ENCODE data around the gene MCF2L. TPM values are rescaled to one million over a fixed set of nuclear protein-coding genes. Genes with fewer than 3 reads are reported as not detected.
"Not testable (repeated sequence)": the region's sequence is repeated elsewhere in the genome, so short reads cannot be mapped to it uniquely, and the experiment has no call there.

Gene MCF2L
- total RNA-seq, 1 donor from 2014 or later, result 5.6 TPM

DNA sequence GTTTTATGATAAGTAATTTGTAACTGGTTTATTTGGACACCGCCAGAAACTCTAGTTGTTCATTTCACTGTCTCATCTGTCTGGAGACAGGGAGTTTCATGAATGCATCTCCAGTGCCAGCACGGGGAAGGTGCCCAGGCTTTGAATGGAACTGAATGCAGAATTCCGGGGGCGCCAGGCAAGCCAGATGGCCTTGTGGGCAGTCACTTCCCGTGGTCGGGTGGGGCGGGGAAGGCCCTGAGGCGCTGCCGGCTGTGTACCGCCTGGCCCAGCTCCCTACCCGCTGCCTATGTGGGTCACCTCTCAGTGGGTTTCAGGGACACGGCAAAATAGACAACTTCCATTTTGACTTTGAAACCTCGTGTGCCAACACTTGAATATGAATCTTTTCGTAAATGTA is 28.8 kb upstream of the MCF2L start:
- no peak for DNase-seq (ENCODE audit: extremely low spot score, unreplicated experiment)
- TF ChIP-seq CTCF (IDR thresholded peaks at IDR 0.05), result no peak
- peaks cover 17% of the 10 kb centered on the region for H3K27me3 Mint-ChIP-seq (ENCODE audit: unreplicated experiment)
- no peaks in the 10 kb centered on the region for H3K36me3 Mint-ChIP-seq (ENCODE audit: unreplicated experiment)
- no peaks in the 10 kb centered on the region for H3K9me3 Mint-ChIP-seq (ENCODE audit: unreplicated experiment)
- no peak overlapping the region for H3K27ac Mint-ChIP-seq (ENCODE audit: unreplicated experiment)
- peaks cover 8% of the 10 kb centered on the region for H3K4me1 Mint-ChIP-seq (ENCODE audit: unreplicated experiment)
- H3K4me3 Mint-ChIP-seq (ENCODE audit: unreplicated experiment), result no peak overlapping the region

DNA sequence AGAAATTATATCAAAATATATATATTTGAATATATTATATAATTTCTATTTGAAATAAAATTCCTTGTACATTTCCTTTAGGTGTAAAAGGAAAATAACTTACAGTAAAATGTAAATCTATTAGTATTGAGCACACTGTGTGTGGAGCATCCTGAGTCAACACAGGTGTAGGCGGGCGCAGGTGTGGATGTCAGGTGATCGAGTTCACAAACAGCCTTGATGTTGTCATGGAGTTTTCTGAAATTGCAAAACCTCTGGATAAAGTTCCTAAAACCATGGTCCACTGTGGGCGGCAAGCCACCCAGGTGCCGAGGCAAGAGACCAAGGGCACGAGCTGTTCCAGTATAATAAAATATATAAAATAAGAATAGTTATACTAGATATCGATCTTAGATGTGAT is 27.7 kb upstream of the MCF2L start:
- Mint-ChIP-seq H3K4me3 (ENCODE audit: unreplicated experiment) (no peak overlapping the region), H3K27me3 (ENCODE audit: unreplicated experiment) (peaks cover 25% of the 10 kb centered on the region), H3K4me1 (ENCODE audit: unreplicated experiment) (peaks cover 8% of the 10 kb centered on the region), H3K27ac (ENCODE audit: unreplicated experiment) (no peak overlapping the region), H3K36me3 (ENCODE audit: unreplicated experiment) (no peaks in the 10 kb centered on the region), H3K9me3 (ENCODE audit: unreplicated experiment) (no peaks in the 10 kb centered on the region)
- TF ChIP-seq CTCF (IDR thresholded peaks at IDR 0.05), result no peak
- peak; percentile 38 for DNase-seq (ENCODE audit: extremely low spot score, unreplicated experiment)

GRCh38 chr13:112941765-112942164 is 27.2 kb upstream of the MCF2L start:
- not testable (repeated sequence) for DNase-seq (ENCODE audit: extremely low spot score, unreplicated experiment); H3K9me3 Mint-ChIP-seq (ENCODE audit: unreplicated experiment); H3K36me3 Mint-ChIP-seq (ENCODE audit: unreplicated experiment); H3K4me3 Mint-ChIP-seq (ENCODE audit: unreplicated experiment); H3K4me1 Mint-ChIP-seq (ENCODE audit: unreplicated experiment); H3K27ac Mint-ChIP-seq (ENCODE audit: unreplicated experiment)
- H3K27me3 Mint-ChIP-seq (ENCODE audit: unreplicated experiment), result peaks cover 29% of the 10 kb centered on the region

DNA sequence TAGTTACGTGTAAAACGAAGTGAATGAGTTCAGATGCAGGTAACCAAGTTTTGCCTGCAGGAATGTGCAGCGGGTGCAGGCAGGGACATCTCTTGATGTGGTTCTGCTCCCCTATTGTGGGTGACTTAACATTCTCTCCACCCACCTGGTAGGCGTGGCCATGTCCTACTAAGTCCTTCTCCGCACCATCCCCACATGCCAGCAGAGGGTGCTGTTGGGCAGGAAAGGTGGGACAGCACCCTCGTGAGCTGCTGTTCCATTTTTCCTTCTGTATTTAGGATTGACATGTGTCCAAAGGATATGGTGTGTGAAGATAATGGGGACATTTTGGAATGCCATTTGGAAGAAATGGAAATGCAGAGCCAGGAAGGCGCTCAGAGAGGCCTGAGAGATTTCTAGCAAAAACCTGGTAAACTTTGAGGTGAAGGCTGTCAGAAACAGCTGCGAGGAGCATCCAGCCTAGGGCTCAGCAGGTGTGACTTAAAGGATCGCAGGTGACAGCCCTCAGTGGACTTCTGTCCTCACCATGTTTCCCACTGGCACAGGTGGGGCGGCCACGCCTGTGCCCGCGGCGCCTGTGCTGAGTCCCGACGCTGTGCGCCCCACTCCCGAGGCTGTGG is 26.2 kb upstream of the MCF2L start:
- H3K9me3 Mint-ChIP-seq (ENCODE audit: unreplicated experiment), result no peaks in the 10 kb centered on the region
- H3K27ac Mint-ChIP-seq (ENCODE audit: unreplicated experiment), result peak overlapping the region; percentile 16
- peak; percentile 97 for TF ChIP-seq CTCF (IDR thresholded peaks at IDR 0.05)
- peaks cover 8% of the 10 kb centered on the region for H3K4me1 Mint-ChIP-seq (ENCODE audit: unreplicated experiment)
- H3K4me3 Mint-ChIP-seq (ENCODE audit: unreplicated experiment), result peak overlapping the region; percentile 78
- H3K36me3 Mint-ChIP-seq (ENCODE audit: unreplicated experiment), result no peaks in the 10 kb centered on the region
- DNase-seq (ENCODE audit: extremely low spot score, unreplicated experiment), result peak; percentile 97
- H3K27me3 Mint-ChIP-seq (ENCODE audit: unreplicated experiment), result peaks cover 30% of the 10 kb centered on the region

GRCh38 chr13:112943309-112944125 is 25.5 kb upstream of the MCF2L start:
- DNase-seq (ENCODE audit: extremely low spot score, unreplicated experiment), result no peak
- TF ChIP-seq CTCF (IDR thresholded peaks at IDR 0.05), result no peak
- Mint-ChIP-seq H3K36me3 (ENCODE audit: unreplicated experiment) (no peaks in the 10 kb centered on the region), H3K27me3 (ENCODE audit: unreplicated experiment) (peaks cover 37% of the 10 kb centered on the region), H3K4me3 (ENCODE audit: unreplicated experiment) (peak overlapping the region; percentile 77), H3K27ac (ENCODE audit: unreplicated experiment) (no peak overlapping the region), H3K4me1 (ENCODE audit: unreplicated experiment) (peaks cover 8% of the 10 kb centered on the region), H3K9me3 (ENCODE audit: unreplicated experiment) (no peaks in the 10 kb centered on the region)

Measured in osteocyte (in vitro differentiated cells).